Mucosa of descending colon (tissue), 3 donors: ENCODE data around the gene METTL17. TPM values are rescaled to one million over a fixed set of nuclear protein-coding genes. Genes with fewer than 3 reads are reported as not detected.
A peak's percentile ranks its signal among the peaks of the same experiment; 100 is the strongest.
"Not testable (repeated sequence)": the region's sequence is repeated elsewhere in the genome, so short reads cannot be mapped to it uniquely, and the experiment has no call there.

Experiments
- ATAC-seq: fragments of 200-7000 bp; cut with Tn5 transposase; one replicate; pipeline ENCODE4 v1.9.1; 2020; ENCODE audit warnings: mild to moderate bottlenecking, moderate library complexity
- DNase-seq, 3 donors: peaks; one replicate each; pipeline ENCODE4 v3.0.0-alpha.2; 2020
- H3K36me3 ChIP-seq: fragments of 200-600 bp; one replicate; pipeline ENCODE4 v1.8.0; 2021; ENCODE audit warnings: low read depth, mild to moderate bottlenecking
- H3K4me1 ChIP-seq: fragments of 200-600 bp; one replicate; pipeline ENCODE4 v1.8.0; 2021; ENCODE audit warnings: low read depth, mild to moderate bottlenecking
- H3K4me3 ChIP-seq: fragments of 200-600 bp; one replicate; pipeline ENCODE4 v1.8.0; 2021; ENCODE audit warnings: mild to moderate bottlenecking
- H3K9me3 ChIP-seq: fragments of 200-600 bp; one replicate; pipeline ENCODE4 v1.8.0; 2021; ENCODE audit warnings: mild to moderate bottlenecking
- intact Hi-C, 2 donors: fragments of 100-400 bp; cut with DNase I in 1 of 2; cut with micrococcal nuclease in 1 of 2; formaldehyde crosslinking; loops; one replicate each; pipeline versions ENCODE4 v1.11.0 to v1.11.1; 2022; cut with DNase I, micrococcal nuclease
- total RNA-seq, 3 donors: library from RNA; stranded (reverse); fragmentation: NEBNext Ultra II Directional in 2 of 3; extraction: Animal tissue kit (Norgen Biotek cat#: 25700) in 2 of 3; gene quantifications; one replicate each; pipeline versions ENCODE4 v1.2.1 to v1.2.4, GENCODE V29; 2021 to 2023
- TF ChIP-seq, protein P1 (sequence below): fragments of 200-600 bp; IDR thresholded peaks from one replicate; pipeline ENCODE4 v1.8.0; 2022; ENCODE audit warnings: antibody characterized with exemption, mild to moderate bottlenecking
- donor health status: DM: no; HTN: no; CAD: no; lungs with moderate emphysema.
- donor health status: DM: no; HTN: no; CAD: no.
- donor health status: DM: no; HTN: yes; CAD: no.

Gene METTL17
- total RNA-seq, 3 donors from 2014 or later, result 61.1 to 87.3 (median 73.1) TPM

DNA sequence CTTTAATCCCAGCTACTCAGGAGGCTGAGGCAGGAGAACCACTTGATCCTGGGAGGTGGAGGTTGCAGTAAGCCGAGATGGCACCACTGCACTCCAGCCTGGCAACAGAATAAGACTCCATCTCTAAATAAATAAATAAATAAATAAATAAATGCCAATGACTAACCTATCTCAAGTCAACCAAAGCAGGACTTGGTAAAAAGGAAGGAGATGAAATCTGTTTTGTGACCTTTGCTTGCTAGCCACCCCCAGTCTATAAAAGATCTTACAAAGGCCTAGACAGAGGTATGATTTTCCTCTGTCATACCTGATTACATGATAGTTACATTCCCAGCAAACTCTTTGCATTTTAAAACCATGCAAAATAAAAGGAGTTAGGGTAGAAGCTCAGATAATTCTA lies 13.5 kb upstream of the METTL17 start:
- no peaks in the 10 kb centered on the region for H3K9me3 ChIP-seq
- no peaks in the 10 kb centered on the region for H3K36me3 ChIP-seq
- ATAC-seq (no peak), DNase-seq (no peak)
- H3K4me1 ChIP-seq, result no peaks in the 10 kb centered on the region
- TF ChIP-seq, protein P1, sequence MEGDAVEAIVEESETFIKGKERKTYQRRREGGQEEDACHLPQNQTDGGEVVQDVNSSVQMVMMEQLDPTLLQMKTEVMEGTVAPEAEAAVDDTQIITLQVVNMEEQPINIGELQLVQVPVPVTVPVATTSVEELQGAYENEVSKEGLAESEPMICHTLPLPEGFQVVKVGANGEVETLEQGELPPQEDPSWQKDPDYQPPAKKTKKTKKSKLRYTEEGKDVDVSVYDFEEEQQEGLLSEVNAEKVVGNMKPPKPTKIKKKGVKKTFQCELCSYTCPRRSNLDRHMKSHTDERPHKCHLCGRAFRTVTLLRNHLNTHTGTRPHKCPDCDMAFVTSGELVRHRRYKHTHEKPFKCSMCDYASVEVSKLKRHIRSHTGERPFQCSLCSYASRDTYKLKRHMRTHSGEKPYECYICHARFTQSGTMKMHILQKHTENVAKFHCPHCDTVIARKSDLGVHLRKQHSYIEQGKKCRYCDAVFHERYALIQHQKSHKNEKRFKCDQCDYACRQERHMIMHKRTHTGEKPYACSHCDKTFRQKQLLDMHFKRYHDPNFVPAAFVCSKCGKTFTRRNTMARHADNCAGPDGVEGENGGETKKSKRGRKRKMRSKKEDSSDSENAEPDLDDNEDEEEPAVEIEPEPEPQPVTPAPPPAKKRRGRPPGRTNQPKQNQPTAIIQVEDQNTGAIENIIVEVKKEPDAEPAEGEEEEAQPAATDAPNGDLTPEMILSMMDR, result no peak
- intact Hi-C loops, result loop anchor here in 1 of 2 donors (10.0 kb wide), 1 partner anchor 121 kb away; no protein-coding TSS in a partner anchor
- no peak overlapping the region for H3K4me3 ChIP-seq

DNA sequence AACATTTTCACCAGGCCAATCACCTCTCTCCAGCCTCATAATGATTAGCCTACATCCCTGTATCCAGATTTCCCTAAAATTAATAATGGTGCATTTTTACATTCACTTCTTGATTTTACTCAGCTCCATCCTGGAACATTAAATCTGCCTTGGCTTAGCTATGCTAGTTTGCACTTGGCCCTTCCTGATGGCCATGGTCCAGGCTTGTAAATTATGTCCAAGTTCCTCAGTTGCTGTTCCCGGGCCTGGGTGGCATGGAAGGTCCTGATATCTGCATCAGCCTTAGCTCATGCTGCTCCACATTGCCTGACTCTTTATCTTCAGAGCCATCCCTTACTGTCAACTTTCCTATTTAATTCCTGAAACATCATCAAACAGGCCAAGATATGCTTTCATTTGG lies 11.1 kb upstream of the METTL17 start:
- ATAC-seq (peak; percentile 76), DNase-seq (no peak)
- Histone ChIP-seq H3K4me3 (no peak overlapping the region), H3K36me3 (no peaks in the 10 kb centered on the region), H3K4me1 (no peaks in the 10 kb centered on the region), H3K9me3 (no peaks in the 10 kb centered on the region)
- TF ChIP-seq, protein P1, result no peak
- intact Hi-C loops, result loop anchor here in 1 of 2 donors (10.0 kb wide), 1 partner anchor 124 kb away; no protein-coding TSS in a partner anchor

DNA sequence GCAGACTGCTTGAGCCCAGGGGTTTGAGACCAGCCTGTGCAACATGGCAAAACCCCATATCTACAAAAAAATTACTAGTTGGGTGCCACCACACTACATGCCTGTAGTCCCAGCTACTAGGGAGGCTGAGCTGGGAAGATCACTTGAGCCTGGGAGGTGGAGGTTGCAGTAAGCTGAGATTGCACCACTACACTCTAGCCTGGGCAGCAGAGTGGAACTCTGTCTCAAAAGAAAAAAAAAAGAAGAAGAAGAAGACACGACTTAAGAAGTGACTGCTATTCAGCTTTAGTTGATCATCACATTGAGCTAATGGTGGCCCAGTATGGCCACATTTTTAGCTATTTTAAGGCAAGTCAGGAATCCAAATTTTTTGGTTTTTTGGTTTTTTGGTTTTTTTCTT lies 8.9 kb upstream of the METTL17 start:
- ATAC-seq (no peak), DNase-seq (no peak)
- intact Hi-C loops, result no loop called here
- no peaks in the 10 kb centered on the region for H3K9me3 ChIP-seq
- no peaks in the 10 kb centered on the region for H3K4me1 ChIP-seq
- no peak overlapping the region for H3K4me3 ChIP-seq
- H3K36me3 ChIP-seq, result no peaks in the 10 kb centered on the region
- TF ChIP-seq, protein P1, result no peak

DNA sequence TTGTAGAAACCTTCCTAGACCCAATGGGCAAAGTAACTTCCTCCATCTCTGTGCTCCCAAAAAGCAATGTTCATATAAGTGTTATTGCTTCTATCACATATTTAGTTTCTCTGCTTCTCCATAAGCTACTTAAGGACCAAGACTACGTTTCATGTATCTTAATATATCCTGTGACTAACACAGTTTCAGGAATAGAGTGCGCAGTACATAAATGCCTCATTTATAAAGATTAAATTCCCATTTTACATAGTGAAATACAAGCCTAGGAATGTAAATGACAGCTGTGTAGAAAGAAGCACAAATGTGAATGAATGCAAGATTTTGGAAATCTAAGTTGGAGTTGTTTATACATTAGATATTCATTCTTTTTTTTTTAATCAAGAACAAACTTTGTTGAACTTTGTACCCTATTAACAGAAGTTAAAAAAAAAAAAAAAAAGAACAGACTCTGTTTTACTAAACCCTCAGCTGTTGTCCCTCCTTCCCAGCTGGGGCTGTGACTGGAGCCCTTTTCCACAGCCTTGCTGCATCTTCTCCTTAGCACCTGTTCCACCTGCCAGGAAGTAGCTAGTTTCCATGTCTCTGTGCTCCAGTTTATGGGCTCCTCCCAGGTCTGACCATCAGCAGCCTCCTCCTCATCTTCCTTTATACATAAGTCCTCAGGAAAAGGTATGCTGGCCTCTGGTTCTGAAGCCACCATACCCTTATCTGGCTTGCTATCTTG lies 7.0 kb upstream of the METTL17 start:
- Histone ChIP-seq H3K36me3 (no peaks in the 10 kb centered on the region), H3K4me1 (no peaks in the 10 kb centered on the region), H3K9me3 (no peaks in the 10 kb centered on the region), H3K4me3 (no peak overlapping the region)
- TF ChIP-seq, protein P1, result no peak
- DNase-seq, result no peak
- no peak for ATAC-seq
- intact Hi-C loops, result no loop called here

DNA sequence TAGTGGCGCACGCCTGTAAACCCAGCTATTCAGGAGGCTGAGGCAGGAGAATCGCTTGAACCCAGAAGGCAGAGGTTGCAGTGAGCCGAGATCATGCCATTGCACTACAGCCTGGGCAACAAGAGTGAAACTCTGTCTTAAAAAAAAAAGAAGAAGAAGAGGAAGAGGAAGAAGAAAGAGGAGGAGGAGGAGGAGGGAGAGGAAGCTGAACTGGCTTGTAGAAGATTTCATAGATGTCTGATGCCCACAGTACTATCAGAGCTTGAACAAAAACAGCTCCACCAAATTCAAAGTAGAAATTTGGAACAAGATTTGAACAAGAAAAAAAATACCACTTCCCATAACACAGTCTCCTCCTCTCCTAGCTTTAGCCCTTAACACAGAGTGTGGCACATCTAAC lies 4.1 kb upstream of the METTL17 start:
- DNase-seq, H3K9me3 ChIP-seq, intact Hi-C loops, ATAC-seq, H3K36me3 ChIP-seq, H3K4me3 ChIP-seq, H3K4me1 ChIP-seq: not testable (repeated sequence)

DNA sequence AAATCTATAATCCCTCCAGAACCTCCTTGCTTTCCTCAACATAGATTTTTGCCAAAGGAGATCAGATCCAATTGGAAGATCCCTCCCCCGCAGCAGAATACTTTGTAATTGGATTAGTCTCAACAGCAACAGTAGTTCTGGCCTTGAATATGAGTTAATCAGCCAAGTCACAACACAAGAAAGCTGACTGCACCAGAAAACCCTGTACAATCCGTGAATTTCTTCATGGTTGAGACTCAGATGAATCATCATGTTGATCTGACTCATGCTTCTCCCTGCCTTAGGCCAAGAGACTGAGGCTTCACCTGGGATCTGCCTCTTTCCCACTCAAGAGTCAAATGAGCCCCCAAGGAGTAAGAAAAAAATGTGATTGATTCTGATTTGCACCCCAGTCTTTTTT lies 3.0 kb upstream of the METTL17 start:
- intact Hi-C loops, result no loop called here
- DNase-seq (no peak), ATAC-seq (no peak)
- no peak overlapping the region for H3K4me3 ChIP-seq
- H3K4me1 ChIP-seq, result peaks cover 15% of the 10 kb centered on the region
- TF ChIP-seq, protein P1, result no peak
- no peaks in the 10 kb centered on the region for H3K36me3 ChIP-seq
- no peaks in the 10 kb centered on the region for H3K9me3 ChIP-seq
